ENCODE results near the gene LPCAT2.

LPCAT2 gene

GRCh38 chr16:55482056-55482455 lies 26.8 kb upstream of the LPCAT2 start:
- no peak for DNase-seq

GRCh38 chr16:55487048-55487803 lies 21.6 kb upstream of the LPCAT2 start:
- no peak for DNase-seq

GRCh38 chr16:55488306-55488705 lies 20.6 kb upstream of the LPCAT2 start:
- DNase-seq: no peak

- DNase-seq: no peak
These were observed 19.5 kb upstream of the LPCAT2 start for GRCh38 chr16:55489119-55489955.

GRCh38 chr16:55489956-55490265 lies 19.0 kb upstream of the LPCAT2 start:
- no peak for DNase-seq

- DNase-seq: no peak
These were observed 18.6 kb upstream of the LPCAT2 start for GRCh38 chr16:55490301-55490700.

GRCh38 chr16:55491691-55492090 lies 17.2 kb upstream of the LPCAT2 start:
- no peak for DNase-seq

- DNase-seq: no peak
These were observed 16.0 kb upstream of the LPCAT2 start for GRCh38 chr16:55492756-55493380.

- no peak for DNase-seq
These were observed 13.9 kb upstream of the LPCAT2 start for GRCh38 chr16:55494994-55495421.

- DNase-seq: no peak
These were observed 13.1 kb upstream of the LPCAT2 start for GRCh38 chr16:55495616-55496289.

GRCh38 chr16:55496509-55497145 lies 12.2 kb upstream of the LPCAT2 start:
- DNase-seq: no peak

- no peak for DNase-seq
These were observed 11.3 kb upstream of the LPCAT2 start for GRCh38 chr16:55497558-55497957.

- no peak for DNase-seq
These were observed 10.8 kb upstream of the LPCAT2 start for GRCh38 chr16:55498101-55498500.

- no peak for DNase-seq
These were observed 9.6 kb upstream of the LPCAT2 start for GRCh38 chr16:55499281-55499680.

- DNase-seq: no peak
These were observed 8.8 kb upstream of the LPCAT2 start for GRCh38 chr16:55499951-55500529.

- DNase-seq: no peak
These were observed 8.3 kb upstream of the LPCAT2 start for GRCh38 chr16:55500530-55501011.

- DNase-seq: no peak
These were observed 7.1 kb upstream of the LPCAT2 start for GRCh38 chr16:55501549-55502322.

- no peak for DNase-seq
These were observed 6.0 kb upstream of the LPCAT2 start for GRCh38 chr16:55502801-55503366.

- DNase-seq: no peak
These were observed 4.9 kb upstream of the LPCAT2 start for GRCh38 chr16:55503726-55504550.

All from activated gamma-delta T cell treated with Interleukin-2 at 50 U/mL for 16 hours (primary cell).